K562 (cell line): ENCODE measurements around the gene LPCAT2. TPM values are rescaled to one million over a fixed set of nuclear protein-coding genes. Genes with fewer than 3 reads are reported as not detected.

Experiments
- ATAC-seq: fragments of 200-7000 bp; cut with Tn5 transposase; 3 replicates; pipeline ENCODE4 v1.9.1; 2020; ENCODE audit warnings: moderate library complexity
- BruUV-seq: library from RNA; stranded (reverse); fragments of 400-500 nt; replicated peaks from 2 replicates; lab custom pipeline; 2021; lab: Mats Ljungman, UMichigan
- CTCF ChIA-PET: fragments of 300-600 bp; formaldehyde crosslinking; extraction: SDS; loops from one replicate; lab custom pipeline; 2021; ENCODE audit warnings: low intra/inter-chr PET ratio; lab: Yijun Ruan, JAX
- POLR2A ChIA-PET: fragments of 300-600, 350-650 bp; sonication (Branson Sonifier 250); formaldehyde crosslinking; extraction: SDS; loops from one replicate; lab custom pipeline; 2021; ENCODE audit warnings: antibody characterized with exemption, inconsistent platforms; lab: Yijun Ruan, JAX
- DNase-seq, 4 experiments: peaks; one replicate each; pipeline versions ENCODE4 v3.0.0 to v3.0.0-alpha.2; 2011 to 2018; ENCODE audit warnings: low spot score in 3 of 4, mixed read lengths in 3 of 4; ENCODE audit errors: extremely low read depth in 1 of 4
- FAIRE-seq: peaks from 2 replicates; lab custom pipeline; 2011; peaks lifted over from hg19 to GRCh38; lab: Jason Lieb, UNC
- H2AFZ ChIP-seq: 2 replicates; pipeline ENCODE4 v1.6.0; 2011; ENCODE audit warnings: low read depth, low read length, control low read depth, inconsistent platforms
- H3K27ac ChIP-seq: fragments of 200-600 bp; 3 replicates; pipeline ENCODE4 v1.8.0; 2011; ENCODE audit warnings: low read depth, mild to moderate bottlenecking, control low read depth, inconsistent platforms, low read length, moderate library complexity, mixed read lengths; ENCODE audit errors: extremely low read depth
- H3K27me3 ChIP-seq, 2 experiments: fragments of 300-600 bp in 1 of 2; 2 replicates in 1 of 2; 3 replicates in 1 of 2; pipeline versions ENCODE4 v1.6.0 to v1.8.0; 2011; ENCODE audit warnings: inconsistent platforms in 2 of 2, low read length in 2 of 2, mild to moderate bottlenecking in 1 of 2, mixed read lengths in 1 of 2, moderate library complexity in 1 of 2; ENCODE audit not compliant: control insufficient read depth in 2 of 2, insufficient read depth in 2 of 2
- H3K36me3 ChIP-seq: fragments of 300-600 bp; 3 replicates; pipeline ENCODE4 v1.8.0; 2011; ENCODE audit warnings: mild to moderate bottlenecking, low read length, inconsistent platforms; ENCODE audit not compliant: control insufficient read depth, insufficient read depth
- H3K4me1 ChIP-seq, 2 experiments: fragments of 200-600 bp in 1 of 2; replicated peaks in 1 of 2; 2 replicates in 1 of 2; 3 replicates in 1 of 2; pipeline versions ENCODE4 v1.5.1 to v1.8.0; 2011; ENCODE audit warnings: inconsistent platforms in 2 of 2, low read length in 2 of 2, mild to moderate bottlenecking in 1 of 2, mixed read lengths in 1 of 2, moderate library complexity in 1 of 2; ENCODE audit not compliant: control insufficient read depth in 2 of 2, insufficient read depth in 2 of 2
- H3K4me2 ChIP-seq: 2 replicates; pipeline ENCODE4 v1.6.1; 2011; ENCODE audit warnings: low read length, control low read depth, inconsistent platforms, mixed read lengths; ENCODE audit not compliant: insufficient read depth
- H3K4me3 ChIP-seq: fragments of 200-600 bp; sonication (generic), shearing (Covaris generic); 2 replicates; pipeline ENCODE4 v1.5.1; 2016; ENCODE audit warnings: control low read depth, inconsistent platforms
- H3K79me2 ChIP-seq: fragments of 200-600 bp; 3 replicates; pipeline ENCODE4 v1.8.0; 2011; ENCODE audit warnings: low read length, inconsistent platforms; ENCODE audit not compliant: control insufficient read depth, insufficient read depth
- H3K9ac ChIP-seq, 2 experiments: 2 replicates each; pipeline versions ENCODE4 v1.6.0 to v1.6.1; 2011; ENCODE audit warnings: low read depth in 2 of 2, low read length in 2 of 2, control low read depth in 1 of 2, inconsistent platforms in 1 of 2, mild to moderate bottlenecking in 1 of 2, mixed read lengths in 1 of 2; ENCODE audit not compliant: insufficient read depth in 1 of 2
- H3K9me1 ChIP-seq: one replicate; pipeline ENCODE4 v1.6.0; 2011; ENCODE audit warnings: inconsistent platforms, mild to moderate bottlenecking, low read length, moderate library complexity; ENCODE audit not compliant: control insufficient read depth, insufficient read depth
- H3K9me3 ChIP-seq: replicated peaks from 2 replicates; pipeline ENCODE4 v1.5.1; 2011; ENCODE audit warnings: low read depth, low read length, inconsistent platforms; ENCODE audit not compliant: control insufficient read depth, insufficient read depth
- H4K20me1 ChIP-seq: replicated peaks from 2 replicates; pipeline ENCODE4 v1.6.1; 2011; ENCODE audit warnings: low read length, inconsistent platforms, mixed read lengths; ENCODE audit not compliant: control insufficient read depth, insufficient read depth
- CBX1 ChIP-seq: sonication (generic); IDR thresholded peaks from 2 replicates; pipeline ENCODE4 v1.6.1; 2016; ENCODE audit warnings: antibody characterized with exemption, low read depth, mild to moderate bottlenecking
- CCNT2 ChIP-seq: IDR thresholded peaks from 2 replicates; pipeline ENCODE4 v1.6.1; 2011; ENCODE audit warnings: borderline replicate concordance, low read depth, mild to moderate bottlenecking, moderate library complexity, mixed read lengths, low read length; ENCODE audit not compliant: insufficient read length; ENCODE audit errors: extremely low read depth
- FOXK2 ChIP-seq, 2 experiments: fragments of 450-650 bp; IDR thresholded peaks in 1 of 2; conservative IDR thresholded peaks in 1 of 2; 2 replicates each; pipeline ENCODE4 v1.6.1; 2016; ENCODE audit warnings: low read depth in 2 of 2, mild to moderate bottlenecking in 1 of 2
- MAFF ChIP-seq: IDR thresholded peaks from 2 replicates; pipeline ENCODE4 v1.6.1; 2012; ENCODE audit warnings: low read length, improper control_type of control experiment
- NELFE ChIP-seq: IDR thresholded peaks from 2 replicates; pipeline ENCODE4 v1.6.1; 2011; ENCODE audit warnings: mild to moderate bottlenecking; ENCODE audit not compliant: insufficient read depth, insufficient read length
- PCBP2 ChIP-seq: fragments of 200-400 bp; formaldehyde crosslinking; IDR thresholded peaks from 2 replicates; pipeline ENCODE4 v1.6.1; 2018; ENCODE audit warnings: low read length, low read depth, mild to moderate bottlenecking, moderate library complexity; ENCODE audit not compliant: poor library complexity, severe bottlenecking
- RBBP5 ChIP-seq: fragments of 200-600 bp; sonication (generic); IDR thresholded peaks from 2 replicates; pipeline ENCODE4 v1.6.1; 2012; ENCODE audit warnings: borderline replicate concordance, mild to moderate bottlenecking, low read length, control low read depth, inconsistent platforms; ENCODE audit not compliant: insufficient read depth, poor library complexity, severe bottlenecking
- SNAPC5 ChIP-seq: fragments of 250-450 bp; sonication (Bioruptor Pico); IDR thresholded peaks from 2 replicates; pipeline ENCODE4 v1.8.0; 2021; ENCODE audit warnings: moderate library complexity, mild to moderate bottlenecking, inconsistent platforms
- TEAD4 ChIP-seq, 2 experiments: sonication (generic) in 1 of 2; formaldehyde crosslinking in 1 of 2; IDR thresholded peaks; 2 replicates each; pipeline versions ENCODE4 v1.6.1 to v1.8.0; 2012 to 2022; ENCODE audit warnings: borderline replicate concordance in 1 of 2, inconsistent platforms in 1 of 2, low read length in 1 of 2, mild to moderate bottlenecking in 1 of 2, missing genetic modification reagents in 1 of 2
- ZBTB33 ChIP-seq: sonication (generic); formaldehyde crosslinking; IDR thresholded peaks from 2 replicates; pipeline ENCODE4 v1.8.1; 2023; ENCODE audit warnings: mild to moderate bottlenecking, missing genetic modification reagents
- ZC3H4 ChIP-seq: sonication (generic); formaldehyde crosslinking; IDR thresholded peaks from 2 replicates; pipeline ENCODE4 v1.9.0; 2021; ENCODE audit warnings: missing genetic modification reagents, borderline replicate concordance
- ZNF57 ChIP-seq: fragments of 450-650 bp; formaldehyde crosslinking; IDR thresholded peaks from 2 replicates; pipeline ENCODE4 v1.4.0; 2020; ENCODE audit warnings: mild to moderate bottlenecking, moderate library complexity
- WGBS: fragments of 100-300 bp; shearing (Covaris generic); methylation state at CpG from one replicate; pipeline ENCODE4 v1.1.6; 2016; ENCODE audit warnings: low coverage, mixed read lengths; ENCODE audit not compliant: insufficient coverage; ENCODE audit errors: missing lambda C conversion rate; 5-methylcytosine and 5-hydroxymethylcytosine counted together
- in situ Hi-C: fragments of 300-500 bp; cut with MboI; formaldehyde crosslinking; loops from 4 replicates; pipeline ENCODE4 v1.15.0; 2018; ENCODE audit warnings: inconsistent platforms, mixed read lengths
- intact Hi-C: fragments of 100-400 bp; cut with micrococcal nuclease; formaldehyde crosslinking; loops from 2 replicates; pipeline ENCODE4 v1.14.2; 2022
- polyA plus RNA-seq, 8 experiments: library from polyadenylated mRNA; depleted of rRNA in 4 of 8; stranded (reverse) in 5 of 8; unstranded in 3 of 8; fragments of >200 nt; fragmentation: Nextera tagmentation in 2 of 8; fragmentation: Illumina TruSeq in 1 of 8; extraction: Ambion mirVana in 2 of 8; extraction: Trizol in 1 of 8; gene quantifications; 2 replicates each; pipeline versions ENCODE4 v1.2.1 to v1.2.3, GENCODE V29; 2011 to 2014; ENCODE audit warnings: inconsistent platforms in 1 of 8, missing spikeins in 1 of 8
- total RNA-seq, 7 experiments: library from RNA; depleted of rRNA in 6 of 7; stranded (reverse); fragments of >200 nt in 6 of 7; fragmentation: Illumina TruSeq in 2 of 7; extraction: Trizol in 2 of 7; gene quantifications; 2 replicates each; pipeline versions ENCODE4 v1.2.1 to v1.2.3, GENCODE V29; 2011 to 2021; ENCODE audit warnings: low replicate concordance in 1 of 7

Gene LPCAT2
- total and polyA plus RNA-seq, 9 of the 15 experiments (the other 6 are each of a cell fraction or from before 2014, with no cell fraction given), result 2.9 to 15.0 (median 7.3) TPM

GRCh38 chr16:55575496-55575895 is 66.6 kb downstream of the LPCAT2 start:
- peaks cover 0 to 25% of the 10 kb centered on the region in 2 experiments; a peak in 3 of 5 replicates for H3K4me1 ChIP-seq
- H3K4me2 ChIP-seq, result no peak overlapping the region
- no peaks in the 10 kb centered on the region for H3K9me1 ChIP-seq
- H3K9me3 ChIP-seq, result no peaks in the 10 kb centered on the region
- H4K20me1 ChIP-seq, result no peaks in the 10 kb centered on the region
- WGBS, result 18% methylated on average over 1 of the region's 1 CpG
- DNase-seq (no peak), ATAC-seq (no peak), FAIRE-seq (no peak)
- H3K27me3 ChIP-seq, result no peaks in the 10 kb centered on the region
- no TSS peak for BruUV-seq
- no peak overlapping the region for H3K27ac ChIP-seq
- CTCF ChIA-PET, result no interaction called here
- TF ChIP-seq RBBP5 (no peak), SNAPC5 (CRISPR knock-in tag) (no peak), ZBTB33 (CRISPR knock-in tag) (no peak), NELFE (no peak), CCNT2 (no peak), FOXK2 (conservative IDR thresholded peaks at IDR 0.05 in 1 of 2, IDR thresholded peaks at IDR 0.05 in 1 of 2; ENCODE audit: low read depth in 2 of 2) (no peak), MAFF (no peak), ZNF57 (CRISPR knock-in tag) (no peak), CBX1 (no peak), PCBP2 (no peak), ZC3H4 (CRISPR knock-in tag) (no peak), TEAD4 (IDR thresholded peaks at IDR 0.05; ENCODE audit: low read length) (no peak), TEAD4 (CRISPR knock-in tag; IDR thresholded peaks at IDR 0.05; ENCODE audit: borderline replicate concordance) (no peak)
- no peak overlapping the region for H2AFZ ChIP-seq
- in situ Hi-C loops (no loop called here), intact Hi-C loops (no loop called here)
- no peaks in the 10 kb centered on the region for H3K79me2 ChIP-seq
- 0 out of 3 replicates have a peak, but pooled peaks cover 4% of the 10 kb centered on the region for H3K36me3 ChIP-seq
- H3K4me3 ChIP-seq, result no peak overlapping the region
- POLR2A ChIA-PET, result no interaction called here
- H3K9ac ChIP-seq, result no peak overlapping the region
